A549 (cell line): ENCODE data around the gene ATP6AP1. TPM values are rescaled to one million over a fixed set of nuclear protein-coding genes. Genes with fewer than 3 reads are reported as not detected.

ENCODE experiments used
- ATAC-seq, 2 experiments: fragments of 200-7000 bp in 1 of 2; fragments of >200 bp in 1 of 2; cut with Nextera tagmentation in 1 of 2; cut with Tn5 transposase in 1 of 2; 3 replicates each; pipeline versions ENCODE4 v1.8.0 to v1.9.1; 2018 to 2020; ENCODE audit warnings: mild to moderate bottlenecking in 1 of 2, moderate library complexity in 1 of 2
- CTCF ChIA-PET: fragments of 300-600 bp; sonication (Branson Sonifier 250); formaldehyde crosslinking; extraction: SDS; loops from one replicate; lab custom pipeline; 2021; ENCODE audit warnings: antibody characterized with exemption, inconsistent platforms; lab: Yijun Ruan, JAX
- POLR2A ChIA-PET: fragments of 350-600 bp; formaldehyde crosslinking; extraction: SDS; loops from one replicate; lab custom pipeline; 2021; ENCODE audit warnings: antibody characterized with exemption, inconsistent platforms; lab: Yijun Ruan, JAX
- DNase-seq, 2 experiments: peaks; one replicate each; pipeline versions ENCODE4 v3.0.0 to v3.0.0-alpha.2; 2011 to 2016; ENCODE audit warnings: low read depth in 1 of 2, low spot score in 1 of 2
- FAIRE-seq: peaks from 2 replicates; lab custom pipeline; 2011; peaks lifted over from hg19 to GRCh38; lab: Jason Lieb, UNC
- H3K27ac ChIP-seq, 2 experiments: fragments of >200 bp; sonication (Bioruptor Twin); formaldehyde crosslinking; 3 replicates each; pipeline ENCODE4 v1.5.1; 2016 to 2017
- H3K4me1 ChIP-seq: fragments of >200 bp; sonication (Bioruptor Twin); formaldehyde crosslinking; 3 replicates; pipeline ENCODE4 v1.6.1; 2016
- H3K4me2 ChIP-seq: fragments of >200 bp; sonication (Bioruptor Twin); formaldehyde crosslinking; 3 replicates; pipeline ENCODE4 v1.6.1; 2016
- H3K4me3 ChIP-seq: fragments of >200 bp; sonication (Bioruptor Twin); formaldehyde crosslinking; 3 replicates; pipeline ENCODE4 v1.5.1; 2016
- H3K9me3 ChIP-seq: fragments of >200 bp; sonication (Bioruptor Twin); formaldehyde crosslinking; 3 replicates; pipeline ENCODE4 v1.6.1; 2016
- BHLHE40 ChIP-seq: IDR thresholded peaks from 2 replicates; pipeline ENCODE4 v1.6.1; 2012; ENCODE audit warnings: low read depth, low read length, inconsistent platforms
- CBX2 ChIP-seq: fragments of 200-600 bp; sonication (generic); IDR thresholded peaks from 2 replicates; pipeline ENCODE4 v1.6.1; 2016; ENCODE audit warnings: low read depth, mild to moderate bottlenecking, borderline replicate concordance
- CHD4 ChIP-seq: fragments of 200-600 bp; sonication (generic); IDR thresholded peaks from 2 replicates; pipeline ENCODE4 v1.6.1; 2016; ENCODE audit warnings: antibody characterized with exemption, mild to moderate bottlenecking, borderline replicate concordance
- EHF ChIP-seq: fragments of 250-450 bp; sonication (Bioruptor Pico); IDR thresholded peaks from 2 replicates; pipeline ENCODE4 v1.5.0; 2020; ENCODE audit warnings: mild to moderate bottlenecking
- FOSL2 ChIP-seq, 2 experiments: fragments of 450-650 bp in 1 of 2; fragments of >200 bp in 1 of 2; sonication (Bioruptor Twin) in 1 of 2; formaldehyde crosslinking; IDR thresholded peaks; 2 replicates each; pipeline versions ENCODE4 v1.5.0 to v1.6.1; 2016 to 2020; ENCODE audit warnings: mild to moderate bottlenecking in 1 of 2, moderate library complexity in 1 of 2
- FOXS1 ChIP-seq: fragments of 250-450 bp; sonication (Bioruptor Pico); IDR thresholded peaks from 2 replicates; pipeline ENCODE4 v1.5.0; 2020; ENCODE audit warnings: mild to moderate bottlenecking, moderate library complexity
- GATA3 ChIP-seq: IDR thresholded peaks from 2 replicates; pipeline ENCODE4 v1.6.1; 2012; ENCODE audit warnings: borderline replicate concordance
- HDAC2 ChIP-seq: fragments of 200-600 bp; sonication (generic); IDR thresholded peaks from 2 replicates; pipeline ENCODE4 v1.6.1; 2016
- HEYL ChIP-seq: fragments of 250-450 bp; sonication (Bioruptor Pico); IDR thresholded peaks from 2 replicates; pipeline ENCODE4 v1.8.0; 2021; ENCODE audit warnings: mild to moderate bottlenecking, moderate library complexity
- HOXA7 ChIP-seq: fragments of 250-450 bp; sonication (Bioruptor Pico); IDR thresholded peaks from 2 replicates; pipeline ENCODE4 v1.5.0; 2020; ENCODE audit warnings: mild to moderate bottlenecking, moderate library complexity
- HOXB13 ChIP-seq: fragments of 250-450 bp; sonication (Bioruptor Pico); IDR thresholded peaks from 2 replicates; pipeline ENCODE4 v1.5.0; 2020; ENCODE audit warnings: low read depth, mild to moderate bottlenecking, moderate library complexity
- JUN ChIP-seq, 2 experiments: fragments of >200 bp; sonication (Bioruptor Twin); formaldehyde crosslinking; IDR thresholded peaks; 2 replicates in 1 of 2; 3 replicates in 1 of 2; pipeline ENCODE4 v1.6.1; 2016 to 2017
- KDM5A ChIP-seq: fragments of 200-600 bp; sonication (generic); IDR thresholded peaks from 2 replicates; pipeline ENCODE4 v1.6.1; 2016; ENCODE audit warnings: antibody characterized with exemption, mild to moderate bottlenecking
- MAFK ChIP-seq: fragments of 450-650 bp; IDR thresholded peaks from 2 replicates; pipeline ENCODE4 v1.6.1; 2014; ENCODE audit not compliant: partially characterized antibody
- MAZ ChIP-seq: fragments of 150-350 bp; IDR thresholded peaks from 2 replicates; pipeline ENCODE4 v1.6.1; 2014; ENCODE audit warnings: antibody characterized with exemption, low read depth, low read length, borderline replicate concordance
- POLR2A ChIP-seq: IDR thresholded peaks from 2 replicates; pipeline ENCODE4 v1.6.1; 2012; ENCODE audit warnings: mild to moderate bottlenecking, low read length
- POLR2AphosphoS2 ChIP-seq: conservative IDR thresholded peaks from 2 replicates; pipeline ENCODE4 v1.6.1; 2012; ENCODE audit warnings: low read length, improper control_type of control experiment, inconsistent platforms
- RAD21 ChIP-seq, 2 experiments: fragments of >200 bp in 1 of 2; sonication (Bioruptor Twin) in 1 of 2; formaldehyde crosslinking in 1 of 2; IDR thresholded peaks in 1 of 2; conservative IDR thresholded peaks in 1 of 2; 2 replicates in 1 of 2; 3 replicates in 1 of 2; pipeline ENCODE4 v1.6.1; 2012 to 2018; ENCODE audit warnings: inconsistent platforms in 1 of 2
- RARB ChIP-seq: fragments of 250-450 bp; sonication (Bioruptor Pico); IDR thresholded peaks from 2 replicates; pipeline ENCODE4 v1.8.0; 2021; ENCODE audit warnings: mild to moderate bottlenecking, moderate library complexity
- RNF2 ChIP-seq: fragments of 200-600 bp; sonication (generic); IDR thresholded peaks from 2 replicates; pipeline ENCODE4 v1.6.1; 2016; ENCODE audit warnings: low read depth, mild to moderate bottlenecking, antibody characterized with exemption, moderate library complexity, borderline replicate concordance
- TFCP2L1 ChIP-seq: fragments of 250-450 bp; sonication (Bioruptor Pico); IDR thresholded peaks from 2 replicates; pipeline ENCODE4 v1.5.0; 2021; ENCODE audit warnings: mild to moderate bottlenecking
- TP53 ChIP-seq: fragments of 250-450 bp; sonication (Bioruptor Pico); IDR thresholded peaks from 2 replicates; pipeline ENCODE4 v1.5.0; 2021; ENCODE audit warnings: mild to moderate bottlenecking, moderate library complexity
- ZC3H11A ChIP-seq: fragments of 450-650 bp; IDR thresholded peaks from 2 replicates; pipeline ENCODE4 v1.6.1; 2014; ENCODE audit warnings: antibody characterized with exemption, mild to moderate bottlenecking
- ZFP36 ChIP-seq: fragments of 450-650 bp; IDR thresholded peaks from 2 replicates; pipeline ENCODE4 v1.6.1; 2014; ENCODE audit warnings: borderline replicate concordance; ENCODE audit not compliant: partially characterized antibody
- ZSCAN20 ChIP-seq: fragments of 250-450 bp; sonication (Bioruptor Pico); IDR thresholded peaks from 2 replicates; pipeline ENCODE4 v1.8.0; 2022; ENCODE audit warnings: mild to moderate bottlenecking, moderate library complexity
- WGBS: methylation state at CpG from one replicate; pipeline ENCODE4 v1.1.6; 2017; ENCODE audit errors: missing lambda C conversion rate; 5-methylcytosine and 5-hydroxymethylcytosine counted together
- polyA plus RNA-seq, 4 experiments: library from polyadenylated mRNA; depleted of rRNA in 3 of 4; stranded (reverse); fragments of >200 nt; fragmentation: RNase III in 1 of 4; extraction: RNeasy Plus Mini Kit Qiagen cat#74134 plus additional on column Dnase treatment in 1 of 4; gene quantifications; 2 replicates in 3 of 4; 3 replicates in 1 of 4; pipeline ENCODE4 v1.2.3, GENCODE V29; 2011 to 2017
- TF ChIP-seq, protein P1 (sequence below): fragments of 450-650 bp; IDR thresholded peaks from 2 replicates; pipeline ENCODE4 v1.6.1; 2014; ENCODE audit warnings: antibody characterized with exemption
- TF ChIP-seq, protein P2 (sequence below): fragments of >200 bp; sonication (Bioruptor Twin); formaldehyde crosslinking; IDR thresholded peaks from 3 replicates; pipeline ENCODE4 v1.5.1; 2016
- TF ChIP-seq, protein P3 (sequence below): IDR thresholded peaks from 2 replicates; pipeline ENCODE4 v1.6.1; 2012
- TF ChIP-seq, protein P4 (sequence below): fragments of 200-600 bp; sonication (generic); IDR thresholded peaks from 2 replicates; pipeline ENCODE4 v1.6.1; 2016; ENCODE audit warnings: antibody characterized with exemption, mild to moderate bottlenecking, moderate library complexity
- TF ChIP-seq, protein P5 (sequence below): fragments of 250-450 bp; sonication (Bioruptor Pico); IDR thresholded peaks from 2 replicates; pipeline ENCODE4 v1.5.0; 2021; ENCODE audit warnings: mild to moderate bottlenecking, moderate library complexity, borderline replicate concordance

ATP6AP1 gene
- polyA plus RNA-seq, 2 of the 4 experiments (the other 2 are of a cell fraction), result 62.6 to 81.7 TPM

DNA sequence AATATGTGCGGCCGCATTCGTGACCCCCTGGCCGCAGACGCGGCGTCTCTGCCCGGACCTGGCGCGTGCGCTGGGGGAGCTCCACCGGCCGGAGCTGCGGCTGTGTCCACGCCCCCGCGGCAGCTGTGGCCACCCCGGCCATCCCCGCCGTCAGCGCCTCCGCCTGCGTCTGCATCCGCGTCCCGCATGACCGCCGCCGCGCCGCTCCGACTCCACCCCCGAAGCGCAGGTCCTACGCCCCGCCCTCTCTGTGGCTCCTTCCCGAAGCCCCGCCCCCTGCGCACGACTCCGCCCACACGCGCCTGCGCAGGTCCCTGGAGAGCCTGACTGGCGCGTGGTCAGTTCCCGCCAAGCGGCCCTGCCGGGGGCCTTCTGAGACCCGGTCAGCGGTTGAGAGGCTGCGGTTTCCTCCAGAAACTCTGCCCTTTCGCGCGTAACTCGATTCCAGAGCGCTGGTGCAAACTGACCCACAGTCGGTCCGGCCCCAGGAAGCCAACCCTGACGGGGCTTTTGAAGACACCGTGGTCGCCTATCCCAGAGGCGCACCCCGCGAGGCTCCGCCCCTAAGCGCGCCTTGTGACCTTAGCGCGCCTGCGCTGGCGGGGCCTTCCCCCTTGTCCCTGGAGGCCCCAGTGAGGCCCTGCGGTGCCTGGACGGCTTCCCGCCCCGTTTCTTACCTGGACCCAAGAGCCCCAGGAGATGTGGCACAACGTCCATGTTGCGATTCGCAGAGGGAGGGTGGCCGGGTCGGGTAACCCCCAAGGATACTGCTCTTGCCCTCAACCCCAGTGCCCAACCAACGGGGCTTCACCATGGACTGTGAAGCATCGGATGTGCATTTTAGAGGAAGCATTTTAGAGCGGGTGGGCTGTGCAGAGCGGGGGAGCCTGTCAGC is 50.5 kb downstream of the ATP6AP1 start, which contains the start of gene LAGE3:
Gene LAGE3, minus strand, starts transcription at position 554 of the 895 bp plus-strand sequence. Its CDS starts 366 bp downstream, at position 188.
- peak; percentile 43 for FAIRE-seq
- Histone ChIP-seq H3K4me3 (peak within 1 kb of the TSS; percentile 83), H3K4me2 (peak within 1 kb of the TSS; percentile 97), H3K27ac (peak within 1 kb of the TSS; percentile 71 to 91), H3K4me1 (peaks cover 5% of the 10 kb centered on the region; the same call in 1 of the 3 replicates), H3K9me3 (no peaks in the 10 kb centered on the region)
- ATAC-seq, result peak; percentile 88 to 93
- 47% methylated on average over 8 of the region's 85 CpGs for WGBS
- DNase-seq, result peak; percentile 83 to 94
- ChIA-PET CTCF (interaction anchor here (1.8 kb wide), 1 partner anchor 11 kb away, joined by 6 read pairs; the partner anchor contains the start of gene SLC10A3), POLR2A (interaction anchor here (0.5 to 1.3 kb wide), 4 partner anchors 11 to 762 kb away, joined by 3 to 8 read pairs (median 4); partner anchors contain the start of gene SLC10A3)
- no peak for TF ChIP-seq GATA3
- 0 out of 2 replicates have a peak, but pooled peaks have one; percentile 55 for TF ChIP-seq EHF (CRISPR knock-in tag)
- no peak for TF ChIP-seq CHD4
- no peak for TF ChIP-seq ZSCAN20 (CRISPR knock-in tag)
- TF ChIP-seq, protein P1, sequence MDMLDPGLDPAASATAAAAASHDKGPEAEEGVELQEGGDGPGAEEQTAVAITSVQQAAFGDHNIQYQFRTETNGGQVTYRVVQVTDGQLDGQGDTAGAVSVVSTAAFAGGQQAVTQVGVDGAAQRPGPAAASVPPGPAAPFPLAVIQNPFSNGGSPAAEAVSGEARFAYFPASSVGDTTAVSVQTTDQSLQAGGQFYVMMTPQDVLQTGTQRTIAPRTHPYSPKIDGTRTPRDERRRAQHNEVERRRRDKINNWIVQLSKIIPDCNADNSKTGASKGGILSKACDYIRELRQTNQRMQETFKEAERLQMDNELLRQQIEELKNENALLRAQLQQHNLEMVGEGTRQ, result peak; percentile 48
- no peak for TF ChIP-seq ZC3H11A
- peak in 1 of 2 experiments; percentile 73; a peak in 4 of 5 replicates for TF ChIP-seq JUN (IDR thresholded peaks at IDR 0.05)
- TF ChIP-seq, protein P2, sequence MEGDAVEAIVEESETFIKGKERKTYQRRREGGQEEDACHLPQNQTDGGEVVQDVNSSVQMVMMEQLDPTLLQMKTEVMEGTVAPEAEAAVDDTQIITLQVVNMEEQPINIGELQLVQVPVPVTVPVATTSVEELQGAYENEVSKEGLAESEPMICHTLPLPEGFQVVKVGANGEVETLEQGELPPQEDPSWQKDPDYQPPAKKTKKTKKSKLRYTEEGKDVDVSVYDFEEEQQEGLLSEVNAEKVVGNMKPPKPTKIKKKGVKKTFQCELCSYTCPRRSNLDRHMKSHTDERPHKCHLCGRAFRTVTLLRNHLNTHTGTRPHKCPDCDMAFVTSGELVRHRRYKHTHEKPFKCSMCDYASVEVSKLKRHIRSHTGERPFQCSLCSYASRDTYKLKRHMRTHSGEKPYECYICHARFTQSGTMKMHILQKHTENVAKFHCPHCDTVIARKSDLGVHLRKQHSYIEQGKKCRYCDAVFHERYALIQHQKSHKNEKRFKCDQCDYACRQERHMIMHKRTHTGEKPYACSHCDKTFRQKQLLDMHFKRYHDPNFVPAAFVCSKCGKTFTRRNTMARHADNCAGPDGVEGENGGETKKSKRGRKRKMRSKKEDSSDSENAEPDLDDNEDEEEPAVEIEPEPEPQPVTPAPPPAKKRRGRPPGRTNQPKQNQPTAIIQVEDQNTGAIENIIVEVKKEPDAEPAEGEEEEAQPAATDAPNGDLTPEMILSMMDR, result no peak
- no peak for TF ChIP-seq KDM5A
- TF ChIP-seq MAFK, result no peak
- peak; percentile 73 for TF ChIP-seq FOXS1 (CRISPR knock-in tag)
- no peak for TF ChIP-seq POLR2AphosphoS2
- TF ChIP-seq, protein P3, sequence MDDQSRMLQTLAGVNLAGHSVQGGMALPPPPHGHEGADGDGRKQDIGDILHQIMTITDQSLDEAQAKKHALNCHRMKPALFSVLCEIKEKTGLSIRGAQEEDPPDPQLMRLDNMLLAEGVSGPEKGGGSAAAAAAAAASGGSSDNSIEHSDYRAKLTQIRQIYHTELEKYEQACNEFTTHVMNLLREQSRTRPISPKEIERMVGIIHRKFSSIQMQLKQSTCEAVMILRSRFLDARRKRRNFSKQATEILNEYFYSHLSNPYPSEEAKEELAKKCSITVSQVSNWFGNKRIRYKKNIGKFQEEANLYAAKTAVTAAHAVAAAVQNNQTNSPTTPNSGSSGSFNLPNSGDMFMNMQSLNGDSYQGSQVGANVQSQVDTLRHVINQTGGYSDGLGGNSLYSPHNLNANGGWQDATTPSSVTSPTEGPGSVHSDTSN, result no peak
- peak; percentile 66; the same call in 1 of the 2 replicates for TF ChIP-seq TFCP2L1 (CRISPR knock-in tag)
- no peak for TF ChIP-seq RARB (CRISPR knock-in tag)
- TF ChIP-seq ZFP36, result no peak
- TF ChIP-seq, protein P4, sequence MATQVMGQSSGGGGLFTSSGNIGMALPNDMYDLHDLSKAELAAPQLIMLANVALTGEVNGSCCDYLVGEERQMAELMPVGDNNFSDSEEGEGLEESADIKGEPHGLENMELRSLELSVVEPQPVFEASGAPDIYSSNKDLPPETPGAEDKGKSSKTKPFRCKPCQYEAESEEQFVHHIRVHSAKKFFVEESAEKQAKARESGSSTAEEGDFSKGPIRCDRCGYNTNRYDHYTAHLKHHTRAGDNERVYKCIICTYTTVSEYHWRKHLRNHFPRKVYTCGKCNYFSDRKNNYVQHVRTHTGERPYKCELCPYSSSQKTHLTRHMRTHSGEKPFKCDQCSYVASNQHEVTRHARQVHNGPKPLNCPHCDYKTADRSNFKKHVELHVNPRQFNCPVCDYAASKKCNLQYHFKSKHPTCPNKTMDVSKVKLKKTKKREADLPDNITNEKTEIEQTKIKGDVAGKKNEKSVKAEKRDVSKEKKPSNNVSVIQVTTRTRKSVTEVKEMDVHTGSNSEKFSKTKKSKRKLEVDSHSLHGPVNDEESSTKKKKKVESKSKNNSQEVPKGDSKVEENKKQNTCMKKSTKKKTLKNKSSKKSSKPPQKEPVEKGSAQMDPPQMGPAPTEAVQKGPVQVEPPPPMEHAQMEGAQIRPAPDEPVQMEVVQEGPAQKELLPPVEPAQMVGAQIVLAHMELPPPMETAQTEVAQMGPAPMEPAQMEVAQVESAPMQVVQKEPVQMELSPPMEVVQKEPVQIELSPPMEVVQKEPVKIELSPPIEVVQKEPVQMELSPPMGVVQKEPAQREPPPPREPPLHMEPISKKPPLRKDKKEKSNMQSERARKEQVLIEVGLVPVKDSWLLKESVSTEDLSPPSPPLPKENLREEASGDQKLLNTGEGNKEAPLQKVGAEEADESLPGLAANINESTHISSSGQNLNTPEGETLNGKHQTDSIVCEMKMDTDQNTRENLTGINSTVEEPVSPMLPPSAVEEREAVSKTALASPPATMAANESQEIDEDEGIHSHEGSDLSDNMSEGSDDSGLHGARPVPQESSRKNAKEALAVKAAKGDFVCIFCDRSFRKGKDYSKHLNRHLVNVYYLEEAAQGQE, result no peak
- TF ChIP-seq RNF2, result 0 out of 2 replicates have a peak, but pooled peaks have one; percentile 64
- peak; percentile 83; the same call in 1 of the 2 replicates for TF ChIP-seq HOXB13 (CRISPR knock-in tag)
- TF ChIP-seq POLR2A, result peak; percentile 66
- 0 out of 2 replicates have a peak, but pooled peaks have one; percentile 73 for TF ChIP-seq TP53 (CRISPR knock-in tag)
- TF ChIP-seq CBX2, result no peak
- TF ChIP-seq HEYL (CRISPR knock-in tag), result no peak; the same call in 1 of the 2 replicates
- TF ChIP-seq HOXA7 (CRISPR knock-in tag), result no peak
- TF ChIP-seq BHLHE40, result no peak
- TF ChIP-seq FOSL2 (IDR thresholded peaks at IDR 0.05), result no peak
- TF ChIP-seq FOSL2 (CRISPR knock-in tag; IDR thresholded peaks at IDR 0.05), result no peak
- no peak for TF ChIP-seq HDAC2
- TF ChIP-seq, protein P5, sequence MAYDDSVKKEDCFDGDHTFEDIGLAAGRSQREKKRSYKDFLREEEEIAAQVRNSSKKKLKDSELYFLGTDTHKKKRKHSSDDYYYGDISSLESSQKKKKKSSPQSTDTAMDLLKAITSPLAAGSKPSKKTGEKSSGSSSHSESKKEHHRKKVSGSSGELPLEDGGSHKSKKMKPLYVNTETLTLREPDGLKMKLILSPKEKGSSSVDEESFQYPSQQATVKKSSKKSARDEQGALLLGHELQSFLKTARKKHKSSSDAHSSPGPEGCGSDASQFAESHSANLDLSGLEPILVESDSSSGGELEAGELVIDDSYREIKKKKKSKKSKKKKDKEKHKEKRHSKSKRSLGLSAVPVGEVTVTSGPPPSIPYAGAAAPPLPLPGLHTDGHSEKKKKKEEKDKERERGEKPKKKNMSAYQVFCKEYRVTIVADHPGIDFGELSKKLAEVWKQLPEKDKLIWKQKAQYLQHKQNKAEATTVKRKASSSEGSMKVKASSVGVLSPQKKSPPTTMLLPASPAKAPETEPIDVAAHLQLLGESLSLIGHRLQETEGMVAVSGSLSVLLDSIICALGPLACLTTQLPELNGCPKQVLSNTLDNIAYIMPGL (CRISPR knock-in tag), result no peak
- TF ChIP-seq RAD21 (conservative IDR thresholded peaks at IDR 0.05 in 1 of 2, IDR thresholded peaks at IDR 0.05 in 1 of 2), result no peak
- no peak for TF ChIP-seq MAZ
